Endodermal cell (in vitro differentiated cells): ENCODE data around the gene ATP1A2. TPM values are rescaled to one million over a fixed set of nuclear protein-coding genes. Genes with fewer than 3 reads are reported as not detected.

Experiments
- DNase-seq: peaks from one replicate; pipeline ENCODE4 v3.0.0-alpha.2; 2017
- H3K27ac ChIP-seq: 2 replicates; pipeline ENCODE4 v1.5.1; 2013; ENCODE audit warnings: mild to moderate bottlenecking, low read depth, low read length, moderate library complexity
- H3K27me3 ChIP-seq: 2 replicates; pipeline ENCODE4 v1.6.1; 2013; ENCODE audit warnings: mild to moderate bottlenecking, low read length, moderate library complexity; ENCODE audit not compliant: insufficient read depth, control insufficient read depth, poor library complexity, severe bottlenecking
- H3K36me3 ChIP-seq: 2 replicates; pipeline ENCODE4 v1.7.0; 2013; ENCODE audit warnings: mild to moderate bottlenecking, low read length, moderate library complexity; ENCODE audit not compliant: control insufficient read depth, insufficient read depth
- H3K4me1 ChIP-seq: one replicate; pipeline ENCODE4 v1.7.0; 2013; ENCODE audit warnings: low read length; ENCODE audit not compliant: control insufficient read depth, insufficient read depth
- H3K4me3 ChIP-seq: 2 replicates; pipeline ENCODE4 v1.5.1; 2013; ENCODE audit warnings: mild to moderate bottlenecking, low read length, moderate library complexity
- H3K9ac ChIP-seq: 2 replicates; pipeline ENCODE4 v1.6.1; 2013; ENCODE audit warnings: mild to moderate bottlenecking, low read length, moderate library complexity; ENCODE audit not compliant: poor library complexity, severe bottlenecking; ENCODE audit errors: extremely low read depth
- H3K9me3 ChIP-seq: 2 replicates; pipeline ENCODE4 v1.6.1; 2013; ENCODE audit warnings: mild to moderate bottlenecking, low read length, moderate library complexity; ENCODE audit not compliant: control insufficient read depth
- H3K27ac Mint-ChIP-seq: 2 replicates; pipeline ENCODE4 v1.8.0; 2020; ENCODE audit warnings: mixed read lengths
- H3K27me3 Mint-ChIP-seq: 2 replicates; pipeline ENCODE4 v1.8.0; 2021; ENCODE audit warnings: mild to moderate bottlenecking, mixed read lengths; ENCODE audit not compliant: insufficient read depth
- H3K36me3 Mint-ChIP-seq: 2 replicates; pipeline ENCODE4 v1.8.0; 2020; ENCODE audit warnings: low read depth, mixed read lengths
- H3K4me1 Mint-ChIP-seq: 2 replicates; pipeline ENCODE4 v1.8.0; 2020; ENCODE audit warnings: mixed read lengths
- H3K4me3 Mint-ChIP-seq: 2 replicates; pipeline ENCODE4 v1.8.0; 2020; ENCODE audit warnings: mild to moderate bottlenecking, moderate library complexity, mixed read lengths
- H3K9me3 Mint-ChIP-seq: 2 replicates; pipeline ENCODE4 v1.8.0; 2020; ENCODE audit warnings: mild to moderate bottlenecking, mixed read lengths
- WGBS, 2 experiments: methylation state at CpG; one replicate each; pipeline versions ENCODE4 v1.1.5 to v1.1.7; 2013; ENCODE audit warnings: missing lambda C conversion rate in 2 of 2, mixed read lengths in 1 of 2; ENCODE audit not compliant: insufficient coverage in 1 of 2, insufficient read length in 1 of 2; 5-methylcytosine and 5-hydroxymethylcytosine counted together
- total RNA-seq, 2 donors: library from RNA; stranded (reverse); fragmentation: NEBNext Ultra II Directional in 1 of 2; extraction: Animal tissue kit (Norgen Biotek cat#: 25700) in 1 of 2; gene quantifications; 2 replicates in 1 of 2; 3 replicates in 1 of 2; pipeline ENCODE4 v1.2.1, GENCODE V29; 2021
- TF ChIP-seq, protein P1 (sequence below): fragments of 200-600 bp; sonication (generic); conservative IDR thresholded peaks from 2 replicates; pipeline ENCODE4 v1.5.0; 2021; ENCODE audit warnings: antibody characterized with exemption, mild to moderate bottlenecking

ATP1A2 gene
- total RNA-seq, 2 donors from 2014 or later: 3.0 to 3.2 TPM

DNA sequence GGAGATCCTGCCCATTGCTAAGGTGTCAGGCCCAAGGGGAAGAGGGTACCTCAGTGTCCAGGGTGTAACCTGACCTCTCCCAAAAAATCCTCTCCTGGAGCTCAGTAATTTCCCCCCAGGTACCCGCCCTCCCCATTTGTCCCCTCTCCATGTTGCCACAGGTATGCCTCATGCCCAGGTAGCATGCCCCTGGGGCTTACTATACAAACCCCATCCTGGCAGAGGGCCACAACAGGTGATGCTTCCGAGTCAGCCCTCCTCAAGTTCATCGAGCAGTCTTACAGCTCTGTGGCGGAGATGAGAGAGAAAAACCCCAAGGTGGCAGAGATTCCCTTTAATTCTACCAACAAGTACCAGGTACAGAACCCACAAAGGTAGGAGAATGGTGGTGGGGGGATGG lies 51.5 kb downstream of the ATP1A2 start:
- TF ChIP-seq, protein P1, sequence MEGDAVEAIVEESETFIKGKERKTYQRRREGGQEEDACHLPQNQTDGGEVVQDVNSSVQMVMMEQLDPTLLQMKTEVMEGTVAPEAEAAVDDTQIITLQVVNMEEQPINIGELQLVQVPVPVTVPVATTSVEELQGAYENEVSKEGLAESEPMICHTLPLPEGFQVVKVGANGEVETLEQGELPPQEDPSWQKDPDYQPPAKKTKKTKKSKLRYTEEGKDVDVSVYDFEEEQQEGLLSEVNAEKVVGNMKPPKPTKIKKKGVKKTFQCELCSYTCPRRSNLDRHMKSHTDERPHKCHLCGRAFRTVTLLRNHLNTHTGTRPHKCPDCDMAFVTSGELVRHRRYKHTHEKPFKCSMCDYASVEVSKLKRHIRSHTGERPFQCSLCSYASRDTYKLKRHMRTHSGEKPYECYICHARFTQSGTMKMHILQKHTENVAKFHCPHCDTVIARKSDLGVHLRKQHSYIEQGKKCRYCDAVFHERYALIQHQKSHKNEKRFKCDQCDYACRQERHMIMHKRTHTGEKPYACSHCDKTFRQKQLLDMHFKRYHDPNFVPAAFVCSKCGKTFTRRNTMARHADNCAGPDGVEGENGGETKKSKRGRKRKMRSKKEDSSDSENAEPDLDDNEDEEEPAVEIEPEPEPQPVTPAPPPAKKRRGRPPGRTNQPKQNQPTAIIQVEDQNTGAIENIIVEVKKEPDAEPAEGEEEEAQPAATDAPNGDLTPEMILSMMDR: no peak
- Histone ChIP-seq H3K9me3 (no peaks in the 10 kb centered on the region), H3K9ac (no peak overlapping the region), H3K4me1 (peaks cover 8% of the 10 kb centered on the region), H3K4me3 (no peak overlapping the region), H3K36me3 (no peaks in the 10 kb centered on the region), H3K27me3 (no peaks in the 10 kb centered on the region), H3K27ac (no peak overlapping the region)
- 93 to 100% methylated on average over 1 to 4 of the region's 4 CpGs for WGBS, 2 experiments
- Mint-ChIP-seq H3K4me1 (peaks cover 44% of the 10 kb centered on the region), H3K27me3 (peaks cover 1% of the 10 kb centered on the region), H3K36me3 (no peaks in the 10 kb centered on the region), H3K27ac (no peak overlapping the region), H3K4me3 (no peak overlapping the region), H3K9me3 (no peaks in the 10 kb centered on the region)
- DNase-seq: no peak

DNA sequence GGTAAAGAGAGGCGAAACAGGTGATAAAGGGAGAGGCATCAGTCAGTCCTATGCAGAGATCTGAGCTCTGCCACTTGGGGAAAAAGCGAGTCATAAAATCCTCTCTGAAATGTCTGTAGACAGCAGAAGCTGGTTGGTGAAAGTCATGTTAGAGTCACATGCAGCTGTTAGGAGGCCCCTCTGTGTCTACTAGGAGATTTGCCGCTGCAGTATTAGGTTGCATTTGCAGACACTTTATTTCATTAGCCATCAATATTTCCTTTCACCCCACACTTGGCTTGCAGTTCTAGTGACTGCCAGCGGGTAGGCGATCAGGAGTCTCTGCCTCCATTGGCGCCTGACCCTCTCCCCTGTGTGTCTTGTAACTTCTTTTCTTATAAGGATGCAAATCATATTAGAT lies 52.0 kb downstream of the ATP1A2 start:
- Mint-ChIP-seq H3K36me3 (no peaks in the 10 kb centered on the region), H3K27me3 (peaks cover 3% of the 10 kb centered on the region), H3K4me1 (peaks cover 48% of the 10 kb centered on the region), H3K27ac (no peak overlapping the region), H3K4me3 (no peak overlapping the region), H3K9me3 (no peaks in the 10 kb centered on the region)
- DNase-seq: no peak
- no peaks in the 10 kb centered on the region for H3K27me3 ChIP-seq
- peaks cover 8% of the 10 kb centered on the region for H3K4me1 ChIP-seq
- no peak overlapping the region for H3K4me3 ChIP-seq
- TF ChIP-seq, protein P1: peak; percentile 60
- WGBS, 2 experiments: 95 to 100% methylated on average over 4 to 6 of the region's 6 CpGs
- H3K27ac ChIP-seq: no peak overlapping the region
- no peak overlapping the region for H3K9ac ChIP-seq
- no peaks in the 10 kb centered on the region for H3K9me3 ChIP-seq
- no peaks in the 10 kb centered on the region for H3K36me3 ChIP-seq

DNA sequence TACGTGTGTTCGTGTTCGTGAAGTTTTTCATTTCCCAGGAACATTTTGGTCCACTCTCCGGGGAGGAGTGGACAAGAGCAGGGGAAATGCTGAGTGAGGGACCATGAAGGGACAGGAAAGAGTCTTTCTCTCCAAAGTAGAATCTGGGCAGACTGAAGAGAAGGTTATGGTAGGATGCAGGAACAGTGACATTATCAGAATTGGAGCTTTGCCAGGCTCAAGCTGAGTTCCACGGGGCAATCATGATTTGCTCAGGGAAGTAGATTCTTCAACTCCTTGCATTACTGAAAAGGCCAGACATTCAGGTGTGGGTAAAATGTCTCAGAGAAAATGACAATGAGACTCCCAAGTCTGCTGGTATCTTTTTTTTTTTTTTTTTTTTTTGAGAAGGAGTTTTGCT lies 52.5 kb downstream of the ATP1A2 start:
- no peaks in the 10 kb centered on the region for H3K36me3 Mint-ChIP-seq
- H3K27me3 Mint-ChIP-seq: peaks cover 3% of the 10 kb centered on the region
- H3K4me3 Mint-ChIP-seq: no peak overlapping the region
- H3K36me3 ChIP-seq: no peaks in the 10 kb centered on the region
- H3K9me3 ChIP-seq: no peaks in the 10 kb centered on the region
- H3K27me3 ChIP-seq: no peaks in the 10 kb centered on the region
- TF ChIP-seq, protein P1: peak; percentile 7
- WGBS, 2 experiments: 90 to 94% methylated on average over 2 to 5 of the region's 5 CpGs
- H3K4me1 Mint-ChIP-seq: peaks cover 51% of the 10 kb centered on the region
- no peak overlapping the region for H3K27ac Mint-ChIP-seq
- H3K9ac ChIP-seq: no peak overlapping the region
- no peaks in the 10 kb centered on the region for H3K9me3 Mint-ChIP-seq
- peaks cover 8% of the 10 kb centered on the region for H3K4me1 ChIP-seq
- H3K4me3 ChIP-seq: no peak overlapping the region
- H3K27ac ChIP-seq: no peak overlapping the region
- no peak for DNase-seq
